ENCODE data around the gene SGTA. TPM values are rescaled to one million over a fixed set of nuclear protein-coding genes. Genes with fewer than 3 reads are reported as not detected.

The SGTA gene
- total RNA-seq, 1 donor from 2014 or later, result 37.7 TPM

DNA sequence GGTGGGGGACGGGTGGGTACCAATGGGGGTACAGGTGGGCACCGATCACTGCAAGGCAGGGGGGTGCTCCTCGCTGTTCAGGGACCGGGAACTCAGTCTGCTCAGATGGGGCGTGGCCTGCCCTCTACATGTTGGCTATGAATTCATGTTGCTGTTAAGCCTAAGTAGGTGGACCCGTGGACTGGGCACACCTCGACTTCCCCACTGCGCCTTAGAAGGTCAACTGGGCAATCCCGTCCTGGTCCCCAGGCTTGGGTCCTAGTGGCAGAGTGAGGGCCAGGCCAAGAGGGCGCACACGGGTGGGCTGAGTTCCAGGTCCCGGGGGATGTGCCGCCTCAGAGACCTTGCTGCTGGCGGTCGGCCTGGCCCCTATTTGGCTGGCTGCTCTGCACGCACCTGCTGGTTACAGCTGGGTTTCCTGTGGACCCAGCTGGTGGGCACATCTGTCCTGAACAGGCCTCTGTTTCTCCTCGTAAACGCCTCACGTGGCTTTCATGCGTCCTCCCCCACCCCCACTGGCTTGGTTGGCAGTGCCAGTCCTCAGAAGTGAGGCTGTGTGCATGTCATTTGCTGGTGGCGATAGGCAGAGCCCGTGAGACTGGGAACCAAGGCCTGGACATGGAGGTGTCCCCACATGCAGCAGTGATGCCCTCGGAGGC, 23.0 kb upstream of the SGTA start:
- no peak for DNase-seq (ENCODE audit: low spot score)
- no peaks in the 10 kb centered on the region for H3K9me3 Mint-ChIP-seq (ENCODE audit: low read depth)
- H3K36me3 Mint-ChIP-seq (ENCODE audit: low read depth), result peaks cover 13% of the 10 kb centered on the region
- TF ChIP-seq, protein P1, sequence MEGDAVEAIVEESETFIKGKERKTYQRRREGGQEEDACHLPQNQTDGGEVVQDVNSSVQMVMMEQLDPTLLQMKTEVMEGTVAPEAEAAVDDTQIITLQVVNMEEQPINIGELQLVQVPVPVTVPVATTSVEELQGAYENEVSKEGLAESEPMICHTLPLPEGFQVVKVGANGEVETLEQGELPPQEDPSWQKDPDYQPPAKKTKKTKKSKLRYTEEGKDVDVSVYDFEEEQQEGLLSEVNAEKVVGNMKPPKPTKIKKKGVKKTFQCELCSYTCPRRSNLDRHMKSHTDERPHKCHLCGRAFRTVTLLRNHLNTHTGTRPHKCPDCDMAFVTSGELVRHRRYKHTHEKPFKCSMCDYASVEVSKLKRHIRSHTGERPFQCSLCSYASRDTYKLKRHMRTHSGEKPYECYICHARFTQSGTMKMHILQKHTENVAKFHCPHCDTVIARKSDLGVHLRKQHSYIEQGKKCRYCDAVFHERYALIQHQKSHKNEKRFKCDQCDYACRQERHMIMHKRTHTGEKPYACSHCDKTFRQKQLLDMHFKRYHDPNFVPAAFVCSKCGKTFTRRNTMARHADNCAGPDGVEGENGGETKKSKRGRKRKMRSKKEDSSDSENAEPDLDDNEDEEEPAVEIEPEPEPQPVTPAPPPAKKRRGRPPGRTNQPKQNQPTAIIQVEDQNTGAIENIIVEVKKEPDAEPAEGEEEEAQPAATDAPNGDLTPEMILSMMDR (IDR thresholded peaks at IDR 0.05), result no peak
- H3K27ac Mint-ChIP-seq (ENCODE audit: unreplicated experiment), result no peak overlapping the region
- H3K4me1 Mint-ChIP-seq (ENCODE audit: low read depth), result no peaks in the 10 kb centered on the region
- H3K27me3 Mint-ChIP-seq (ENCODE audit: low read depth), result no peaks in the 10 kb centered on the region
- H3K4me3 Mint-ChIP-seq (ENCODE audit: unreplicated experiment), result no peak overlapping the region

- Mint-ChIP-seq H3K4me1 (ENCODE audit: low read depth) (no peaks in the 10 kb centered on the region), H3K36me3 (ENCODE audit: low read depth) (peaks cover 16% of the 10 kb centered on the region), H3K9me3 (ENCODE audit: low read depth) (no peaks in the 10 kb centered on the region), H3K27ac (ENCODE audit: unreplicated experiment) (no peak overlapping the region), H3K4me3 (ENCODE audit: unreplicated experiment) (no peak overlapping the region), H3K27me3 (ENCODE audit: low read depth) (no peaks in the 10 kb centered on the region)
- TF ChIP-seq, protein P1 (IDR thresholded peaks at IDR 0.05), result no peak
- DNase-seq (ENCODE audit: low spot score), result peak; percentile 72
Observed at GRCh38 chr19:2805261-2805900, 22.3 kb upstream of the SGTA start.

DNA sequence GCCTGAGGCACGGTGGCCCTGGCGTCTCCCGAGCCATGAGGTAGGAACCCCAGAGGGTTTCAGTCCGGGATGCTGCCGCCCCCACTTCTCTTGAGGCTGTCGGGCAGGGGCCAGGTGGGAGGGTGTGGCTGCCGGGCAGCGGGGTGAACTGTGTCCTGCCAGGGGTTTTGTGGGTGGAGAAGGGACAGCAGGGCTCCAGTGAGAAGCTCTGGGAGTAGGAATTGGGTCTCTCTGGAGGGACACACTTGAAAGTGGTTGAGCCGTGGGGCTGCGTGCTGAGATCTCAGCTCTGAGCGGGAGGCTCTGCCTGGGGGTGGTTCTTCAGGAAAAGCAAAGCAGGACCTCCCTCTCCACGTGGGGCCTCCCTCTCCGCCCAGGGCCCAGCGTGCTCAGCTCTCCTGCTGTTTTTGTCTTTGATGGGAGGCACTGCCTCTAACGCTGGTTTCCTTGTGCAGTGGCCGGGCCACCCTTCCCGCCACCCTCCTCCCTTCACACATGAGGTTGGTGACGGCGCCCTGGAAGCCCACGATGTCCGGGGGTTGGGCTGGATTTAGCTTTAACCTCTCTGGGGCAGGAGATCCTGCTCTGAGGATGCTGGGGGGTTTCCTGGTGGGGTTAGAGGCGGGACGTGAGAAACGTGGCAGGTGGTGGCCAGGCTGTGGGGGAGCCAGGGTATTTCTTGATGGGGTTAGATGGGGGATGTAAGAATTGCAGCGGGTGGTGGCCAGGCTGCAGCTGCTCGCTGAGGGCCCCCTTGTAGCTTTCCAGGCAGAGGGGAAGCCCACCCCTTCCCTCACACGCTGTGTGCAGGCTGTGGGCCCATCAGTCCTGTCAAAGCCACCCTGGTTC, 21.3 kb upstream of the SGTA start:
- Mint-ChIP-seq H3K27me3 (ENCODE audit: low read depth) (no peaks in the 10 kb centered on the region), H3K4me1 (ENCODE audit: low read depth) (no peaks in the 10 kb centered on the region), H3K36me3 (ENCODE audit: low read depth) (peaks cover 16% of the 10 kb centered on the region), H3K4me3 (ENCODE audit: unreplicated experiment) (no peak overlapping the region), H3K27ac (ENCODE audit: unreplicated experiment) (no peak overlapping the region), H3K9me3 (ENCODE audit: low read depth) (no peaks in the 10 kb centered on the region)
- TF ChIP-seq, protein P1 (IDR thresholded peaks at IDR 0.05), result no peak
- no peak for DNase-seq (ENCODE audit: low spot score)

DNA sequence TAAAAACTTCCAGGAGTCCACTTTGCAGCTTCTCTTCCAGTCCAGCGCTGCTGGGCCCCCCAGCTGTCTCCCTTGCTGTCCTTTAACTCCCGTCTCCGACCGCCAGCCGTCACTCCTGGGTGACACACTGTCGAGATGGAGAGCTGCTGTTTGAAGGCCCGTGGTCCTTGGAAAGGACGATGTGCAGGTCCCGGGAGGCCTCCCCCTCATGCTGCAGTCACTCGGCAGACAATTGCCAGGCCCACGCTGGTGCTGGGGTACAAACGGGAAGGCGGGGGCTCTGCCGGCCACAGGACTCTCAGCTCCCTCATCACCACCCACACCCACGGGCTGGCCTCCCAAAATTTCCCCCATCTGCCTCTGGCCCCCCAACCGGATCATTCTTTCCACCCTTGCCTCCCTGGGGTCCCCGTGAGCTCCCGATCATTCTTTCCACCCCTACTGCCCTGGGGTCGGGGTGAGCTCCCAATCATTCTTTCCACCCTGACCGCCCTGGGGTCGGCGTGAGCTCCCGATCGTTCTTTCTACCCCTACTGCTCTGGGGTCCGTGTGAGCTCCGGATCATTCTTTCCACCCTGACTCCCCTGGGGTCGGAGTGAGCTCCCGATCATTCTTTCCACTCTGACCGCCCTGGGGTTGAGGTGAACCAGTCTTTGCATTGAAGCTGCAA, 20.5 kb upstream of the SGTA start:
- Mint-ChIP-seq H3K27ac (ENCODE audit: unreplicated experiment) (no peak overlapping the region), H3K9me3 (ENCODE audit: low read depth) (no peaks in the 10 kb centered on the region), H3K4me1 (ENCODE audit: low read depth) (no peaks in the 10 kb centered on the region), H3K27me3 (ENCODE audit: low read depth) (no peaks in the 10 kb centered on the region), H3K36me3 (ENCODE audit: low read depth) (peaks cover 13% of the 10 kb centered on the region), H3K4me3 (ENCODE audit: unreplicated experiment) (no peak overlapping the region)
- TF ChIP-seq, protein P1 (IDR thresholded peaks at IDR 0.05), result no peak
- DNase-seq (ENCODE audit: low spot score), result no peak

- H3K27ac Mint-ChIP-seq (ENCODE audit: unreplicated experiment), result no peak overlapping the region
- H3K4me3 Mint-ChIP-seq (ENCODE audit: unreplicated experiment), result no peak overlapping the region
- no peaks in the 10 kb centered on the region for H3K4me1 Mint-ChIP-seq (ENCODE audit: low read depth)
- no peaks in the 10 kb centered on the region for H3K27me3 Mint-ChIP-seq (ENCODE audit: low read depth)
- peaks cover 13% of the 10 kb centered on the region for H3K36me3 Mint-ChIP-seq (ENCODE audit: low read depth)
- TF ChIP-seq, protein P1 (IDR thresholded peaks at IDR 0.05), result no peak
- H3K9me3 Mint-ChIP-seq (ENCODE audit: low read depth), result no peaks in the 10 kb centered on the region
- no peak for DNase-seq (ENCODE audit: low spot score)
Observed at GRCh38 chr19:2802826-2803225, 19.8 kb upstream of the SGTA start.
